Smooth muscle cell (in vitro differentiated cells): ENCODE data around the gene PRKAR1B. TPM values are rescaled to one million over a fixed set of nuclear protein-coding genes. Genes with fewer than 3 reads are reported as not detected.

ENCODE experiments used
- DNase-seq: peaks from one replicate; lab custom pipeline; 2025; ENCODE audit not compliant: unreplicated experiment; lab: John Stamatoyannopoulos, UW
- H2AFZ ChIP-seq: fragments of 200-600 bp; sonication (generic); 2 replicates; pipeline ENCODE4 v1.6.0; 2016; ENCODE audit warnings: antibody characterized with exemption, low read depth, mild to moderate bottlenecking
- H3F3A ChIP-seq: fragments of 200-600 bp; sonication (generic); 2 replicates; pipeline ENCODE4 v1.6.0; 2017; ENCODE audit warnings: antibody characterized with exemption, low read depth
- H3K27ac ChIP-seq: fragments of 200-600 bp; sonication (generic); 2 replicates; pipeline ENCODE4 v1.5.1; 2016; ENCODE audit warnings: low read depth, mild to moderate bottlenecking
- H3K27me3 ChIP-seq: fragments of 200-600 bp; sonication (generic); 2 replicates; pipeline ENCODE4 v1.6.1; 2016; ENCODE audit warnings: low read depth, mild to moderate bottlenecking
- H3K36me3 ChIP-seq: fragments of 200-600 bp; sonication (generic); 2 replicates; pipeline ENCODE4 v1.5.1; 2016; ENCODE audit warnings: low read depth
- H3K4me1 ChIP-seq: fragments of 200-600 bp; sonication (generic); 2 replicates; pipeline ENCODE4 v1.5.1; 2016; ENCODE audit warnings: low read depth
- H3K4me2 ChIP-seq: fragments of 200-600 bp; sonication (generic); 2 replicates; pipeline ENCODE4 v1.6.0; 2016; ENCODE audit warnings: mild to moderate bottlenecking
- H3K4me3 ChIP-seq: fragments of 200-600 bp; sonication (generic); 2 replicates; pipeline ENCODE4 v1.5.1; 2016; ENCODE audit warnings: mild to moderate bottlenecking
- H3K79me2 ChIP-seq: fragments of 200-600 bp; sonication (generic); 2 replicates; pipeline ENCODE4 v1.6.0; 2016; ENCODE audit warnings: low read depth, mild to moderate bottlenecking
- H3K9ac ChIP-seq: fragments of 200-600 bp; sonication (generic); 2 replicates; pipeline ENCODE4 v1.6.0; 2016; ENCODE audit warnings: low read depth
- H3K9me3 ChIP-seq: fragments of 200-600 bp; sonication (generic); replicated peaks from 2 replicates; pipeline ENCODE4 v1.5.1; 2016; ENCODE audit warnings: low read depth
- H4K20me1 ChIP-seq: fragments of 200-600 bp; sonication (generic); 2 replicates; pipeline ENCODE4 v1.6.0; 2016; ENCODE audit warnings: low read depth
- WGBS: methylation state at CpG from one replicate; pipeline ENCODE4 v1.1.7; 2016; ENCODE audit warnings: low lambda C conversion rate; 5-methylcytosine and 5-hydroxymethylcytosine counted together
- polyA plus RNA-seq: library from polyadenylated mRNA; unstranded; fragments of >200 nt; fragmentation: Nextera tagmentation; extraction: Ambion mirVana; gene quantifications from 2 replicates; pipeline ENCODE4 v1.2.1, GENCODE V29; 2016
- total RNA-seq: library from RNA; depleted of rRNA; stranded (reverse); fragments of >200 nt; gene quantifications from 2 replicates; pipeline ENCODE4 v1.2.3, GENCODE V29; 2014
- TF ChIP-seq, protein P1 (sequence below): fragments of 200-600 bp; sonication (generic); IDR thresholded peaks from 2 replicates; pipeline ENCODE4 v1.5.1; 2017; ENCODE audit warnings: borderline replicate concordance, mild to moderate bottlenecking, antibody characterized with exemption; ENCODE audit not compliant: insufficient read depth, poor library complexity, severe bottlenecking

The PRKAR1B gene
- total and polyA plus RNA-seq, 2 experiments from 2014 or later: 5.3 to 10.1 TPM

DNA sequence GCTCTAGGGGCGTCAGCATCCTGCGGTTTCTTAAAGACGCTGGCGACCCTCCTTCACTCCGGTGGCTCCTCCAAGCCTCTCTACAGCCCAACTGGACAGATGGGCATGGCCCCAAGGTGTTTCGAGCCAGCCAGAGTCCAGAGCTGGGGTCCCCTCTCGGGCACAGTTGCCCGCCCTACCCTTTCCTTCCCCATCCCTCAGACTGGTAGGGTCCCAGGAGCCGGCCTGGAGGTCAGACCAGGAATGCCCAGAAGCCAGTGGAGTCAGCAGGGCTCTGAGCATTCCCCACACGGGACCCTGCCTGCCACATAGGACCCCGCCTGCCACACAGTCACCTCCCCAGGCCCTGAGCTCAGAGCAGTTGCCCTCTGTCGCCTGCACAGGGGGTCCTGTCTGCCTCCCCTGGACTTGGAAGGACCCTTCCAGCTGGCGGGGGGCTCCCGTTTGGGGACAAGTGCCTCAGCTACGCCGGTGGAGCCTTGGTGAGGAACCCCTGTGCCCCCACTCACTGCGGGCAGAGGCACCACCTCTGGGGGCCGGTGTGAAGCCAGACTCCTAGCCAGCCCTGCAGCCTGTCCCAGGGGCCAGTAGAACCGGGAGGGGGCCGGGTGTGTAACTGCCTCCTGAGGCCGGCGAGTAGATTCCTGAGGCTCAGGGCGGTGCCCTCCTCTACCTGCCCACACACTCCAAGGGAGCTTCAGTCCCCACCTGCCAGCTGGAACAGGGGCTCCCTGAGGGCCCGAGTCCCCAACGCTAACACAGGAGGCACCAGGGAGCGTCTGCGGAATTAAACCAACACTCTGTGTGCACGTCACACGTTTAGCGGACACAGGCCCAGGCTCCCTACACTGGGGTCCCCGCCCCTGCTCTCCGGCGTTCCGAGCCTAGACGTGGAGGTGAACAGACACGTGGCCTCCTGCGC, 188.1 kb downstream of the PRKAR1B start:
- TF ChIP-seq, protein P1, sequence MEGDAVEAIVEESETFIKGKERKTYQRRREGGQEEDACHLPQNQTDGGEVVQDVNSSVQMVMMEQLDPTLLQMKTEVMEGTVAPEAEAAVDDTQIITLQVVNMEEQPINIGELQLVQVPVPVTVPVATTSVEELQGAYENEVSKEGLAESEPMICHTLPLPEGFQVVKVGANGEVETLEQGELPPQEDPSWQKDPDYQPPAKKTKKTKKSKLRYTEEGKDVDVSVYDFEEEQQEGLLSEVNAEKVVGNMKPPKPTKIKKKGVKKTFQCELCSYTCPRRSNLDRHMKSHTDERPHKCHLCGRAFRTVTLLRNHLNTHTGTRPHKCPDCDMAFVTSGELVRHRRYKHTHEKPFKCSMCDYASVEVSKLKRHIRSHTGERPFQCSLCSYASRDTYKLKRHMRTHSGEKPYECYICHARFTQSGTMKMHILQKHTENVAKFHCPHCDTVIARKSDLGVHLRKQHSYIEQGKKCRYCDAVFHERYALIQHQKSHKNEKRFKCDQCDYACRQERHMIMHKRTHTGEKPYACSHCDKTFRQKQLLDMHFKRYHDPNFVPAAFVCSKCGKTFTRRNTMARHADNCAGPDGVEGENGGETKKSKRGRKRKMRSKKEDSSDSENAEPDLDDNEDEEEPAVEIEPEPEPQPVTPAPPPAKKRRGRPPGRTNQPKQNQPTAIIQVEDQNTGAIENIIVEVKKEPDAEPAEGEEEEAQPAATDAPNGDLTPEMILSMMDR: no peak
- H3K4me2 ChIP-seq: peak overlapping the region; percentile 74

GRCh38 chr7:537911-538634, 189.0 kb downstream of the PRKAR1B start:
- WGBS: 24% methylated on average over 20 of the region's 21 CpGs
- Histone ChIP-seq H2AFZ (no peak overlapping the region), H3F3A (peaks cover 8% of the 10 kb centered on the region), H4K20me1 (no peaks in the 10 kb centered on the region), H3K9me3 (no peaks in the 10 kb centered on the region), H3K4me2 (peak overlapping the region; percentile 74), H3K4me1 (peaks cover 24% of the 10 kb centered on the region), H3K4me3 (no peak overlapping the region), H3K79me2 (no peaks in the 10 kb centered on the region), H3K27me3 (no peaks in the 10 kb centered on the region), H3K9ac (peak overlapping the region; percentile 92), H3K27ac (peak overlapping the region; percentile 98), H3K36me3 (no peaks in the 10 kb centered on the region)
- DNase-seq: peak; percentile 56
- TF ChIP-seq, protein P1: no peak

More for the DNA sequence above, 188.1 kb downstream of the PRKAR1B start:
- WGBS: 59% methylated on average over 37 of the region's 37 CpGs
- no peak overlapping the region for H3K4me3 ChIP-seq
- no peaks in the 10 kb centered on the region for H3K79me2 ChIP-seq
- no peak overlapping the region for H2AFZ ChIP-seq
- H3K4me1 ChIP-seq: peaks cover 24% of the 10 kb centered on the region
- no peaks in the 10 kb centered on the region for H3K9me3 ChIP-seq
- peak overlapping the region; percentile 98 for H3K27ac ChIP-seq
- peaks cover 13% of the 10 kb centered on the region for H3F3A ChIP-seq
- peak overlapping the region; percentile 92 for H3K9ac ChIP-seq
- DNase-seq: peak; percentile 41
- no peaks in the 10 kb centered on the region for H3K36me3 ChIP-seq
- no peaks in the 10 kb centered on the region for H3K27me3 ChIP-seq
- no peaks in the 10 kb centered on the region for H4K20me1 ChIP-seq

DNA sequence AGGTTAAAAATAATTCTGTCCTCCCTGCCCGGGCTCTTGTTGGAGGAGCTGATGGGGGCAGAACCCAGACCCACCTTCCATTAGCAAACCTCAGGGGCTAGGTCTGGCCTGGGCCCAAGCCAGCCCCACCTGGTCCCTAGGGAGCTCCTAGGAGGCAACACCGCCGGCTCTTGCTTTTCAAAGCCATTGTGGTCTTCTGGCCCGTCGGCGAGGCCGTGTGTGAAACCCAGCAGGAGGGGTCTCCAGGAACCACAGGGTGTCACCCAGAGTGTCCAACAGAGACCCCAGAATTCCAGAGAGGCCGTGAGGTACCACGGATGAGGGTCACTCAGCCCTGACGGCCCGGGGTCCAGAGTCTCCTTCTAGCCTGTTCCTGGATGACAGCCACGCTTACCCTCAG, 190.8 kb downstream of the PRKAR1B start:
- no peak overlapping the region for H2AFZ ChIP-seq
- H3K79me2 ChIP-seq: no peaks in the 10 kb centered on the region
- no peaks in the 10 kb centered on the region for H3K9me3 ChIP-seq
- no peak overlapping the region for H3K9ac ChIP-seq
- 97% methylated on average over 12 of the region's 12 CpGs for WGBS
- H3K4me1 ChIP-seq: peaks cover 18% of the 10 kb centered on the region
- DNase-seq: no peak
- H3K4me3 ChIP-seq: no peak overlapping the region
- no peaks in the 10 kb centered on the region for H3K27me3 ChIP-seq
- H3K36me3 ChIP-seq: no peaks in the 10 kb centered on the region
- no peaks in the 10 kb centered on the region for H4K20me1 ChIP-seq
- H3F3A ChIP-seq: peaks cover 8% of the 10 kb centered on the region
- TF ChIP-seq, protein P1: no peak
- H3K4me2 ChIP-seq: no peak overlapping the region
- H3K27ac ChIP-seq: no peak overlapping the region
